ENCODE results near the gene LCN15. TPM values are rescaled to one million over a fixed set of nuclear protein-coding genes. Genes with fewer than 3 reads are reported as not detected.

Gene LCN15
- total RNA-seq, 2 donors from 2014 or later, result not detected

GRCh38 chr9:136776947-136777346 is 12.6 kb upstream of the LCN15 start:
- no peak for TF ChIP-seq CTCF (IDR thresholded peaks at IDR 0.05)
- Histone ChIP-seq H3K4me1 (ENCODE audit: control insufficient read depth in 1 of 2, low read depth in 2 of 2) (no peaks in the 10 kb centered on the region), H3K9me3 (peaks cover 6% of the 10 kb centered on the region), H3K27ac (no peak overlapping the region), H3K4me3 (no peak overlapping the region), H3K27me3 (replicated peaks; ENCODE audit: insufficient read depth) (no peaks in the 10 kb centered on the region), H3K36me3 (no peaks in the 10 kb centered on the region)
- DNase-seq (ENCODE audit: low spot score), result no peak
- no peak for ATAC-seq (ENCODE audit: insufficient number of reproducible peaks, low FRiP score, low read depth)

- no peaks in the 10 kb centered on the region for H3K27me3 ChIP-seq (replicated peaks; ENCODE audit: insufficient read depth)
- H3K27ac ChIP-seq, result no peak overlapping the region
- H3K36me3 ChIP-seq, result no peaks in the 10 kb centered on the region
- H3K9me3 ChIP-seq, result peaks cover 6% of the 10 kb centered on the region
- no peak for TF ChIP-seq CTCF (IDR thresholded peaks at IDR 0.05)
- no peaks in the 10 kb centered on the region for H3K4me1 ChIP-seq (ENCODE audit: control insufficient read depth in 1 of 2, low read depth in 2 of 2)
- no peak for DNase-seq (ENCODE audit: low spot score)
- H3K4me3 ChIP-seq, result no peak overlapping the region
- ATAC-seq (ENCODE audit: insufficient number of reproducible peaks, low FRiP score, low read depth), result no peak
These were observed 10.9 kb upstream of the LCN15 start for GRCh38 chr9:136775191-136775590.

GRCh38 chr9:136774416-136775045 is 10.2 kb upstream of the LCN15 start:
- no peak for ATAC-seq (ENCODE audit: insufficient number of reproducible peaks, low FRiP score, low read depth)
- Histone ChIP-seq H3K4me3 (no peak overlapping the region), H3K36me3 (no peaks in the 10 kb centered on the region), H3K27me3 (replicated peaks; ENCODE audit: insufficient read depth) (no peaks in the 10 kb centered on the region), H3K9me3 (peaks cover 6% of the 10 kb centered on the region), H3K27ac (no peak overlapping the region), H3K4me1 (ENCODE audit: control insufficient read depth in 1 of 2, low read depth in 2 of 2) (no peaks in the 10 kb centered on the region)
- no peak for DNase-seq (ENCODE audit: low spot score)
- no peak for TF ChIP-seq CTCF (IDR thresholded peaks at IDR 0.05)

DNA sequence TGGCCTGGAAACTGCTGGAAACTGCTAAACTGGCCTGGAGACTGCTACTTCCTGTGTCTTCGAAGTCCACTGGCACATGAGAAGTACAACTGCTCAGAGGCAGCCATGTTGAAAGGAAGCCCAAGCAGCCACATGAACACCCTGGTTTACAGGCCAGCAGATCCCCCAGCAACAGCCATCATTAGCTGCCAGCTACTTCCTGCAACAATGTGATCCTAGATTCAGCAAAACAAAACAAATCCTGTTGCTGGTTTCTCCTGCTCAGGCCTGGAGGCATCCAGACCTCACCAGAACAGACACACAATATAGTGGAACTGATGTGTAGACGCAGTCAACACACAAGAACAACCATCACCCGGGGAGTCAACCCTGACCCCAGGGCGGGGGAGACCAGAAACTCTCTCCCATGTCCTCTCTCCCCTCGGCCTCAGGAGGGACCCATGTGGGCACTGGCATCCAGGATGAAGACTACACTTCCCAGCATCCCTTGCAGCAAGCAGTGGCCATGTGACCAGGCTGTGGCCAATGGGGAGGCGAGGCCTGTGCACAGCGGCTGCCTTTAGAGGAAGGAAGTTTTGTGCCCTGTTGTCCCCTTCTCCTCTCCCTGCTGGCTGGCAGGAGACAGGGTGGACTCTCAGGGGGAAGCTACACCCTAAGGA is 9.2 kb upstream of the LCN15 start:
- H3K4me1 ChIP-seq (ENCODE audit: control insufficient read depth in 1 of 2, low read depth in 2 of 2), result no peaks in the 10 kb centered on the region
- peaks cover 6% of the 10 kb centered on the region for H3K9me3 ChIP-seq
- ATAC-seq (ENCODE audit: insufficient number of reproducible peaks, low FRiP score, low read depth) (no peak), DNase-seq (ENCODE audit: low spot score) (no peak)
- no peak overlapping the region for H3K4me3 ChIP-seq
- H3K27ac ChIP-seq, result no peak overlapping the region
- H3K27me3 ChIP-seq (replicated peaks; ENCODE audit: insufficient read depth), result no peaks in the 10 kb centered on the region
- TF ChIP-seq CTCF (IDR thresholded peaks at IDR 0.05), result no peak
- H3K36me3 ChIP-seq, result no peaks in the 10 kb centered on the region

DNA sequence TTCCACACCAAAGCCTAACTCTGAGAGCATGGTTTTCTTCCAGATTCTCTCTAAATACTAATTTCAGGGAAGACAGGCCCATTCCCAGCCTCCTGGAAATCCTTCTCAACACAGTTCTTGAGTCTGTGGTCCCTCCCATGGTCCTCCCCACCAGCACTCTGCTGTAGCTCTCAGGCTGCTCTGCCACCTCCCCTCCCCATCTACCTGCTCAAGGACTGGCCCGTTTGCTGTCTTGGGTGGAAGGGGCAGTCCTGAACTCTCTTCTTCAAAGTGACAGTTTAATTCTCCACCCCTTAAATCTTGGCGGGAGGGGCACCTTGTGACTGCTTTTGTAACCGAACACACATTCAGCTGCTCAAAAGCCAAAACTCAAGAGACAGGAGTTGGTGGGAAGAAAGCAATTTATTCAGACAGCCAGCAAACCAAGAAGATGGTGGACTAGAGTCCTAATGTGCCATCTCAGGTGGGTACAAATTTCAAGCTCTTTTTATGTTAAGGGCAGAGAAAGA is 7.6 kb upstream of the LCN15 start:
- Histone ChIP-seq H3K36me3 (no peaks in the 10 kb centered on the region), H3K4me1 (ENCODE audit: control insufficient read depth in 1 of 2, low read depth in 2 of 2) (no peaks in the 10 kb centered on the region), H3K9me3 (peaks cover 6% of the 10 kb centered on the region), H3K27ac (no peak overlapping the region), H3K27me3 (replicated peaks; ENCODE audit: insufficient read depth) (no peaks in the 10 kb centered on the region), H3K4me3 (no peak overlapping the region)
- ATAC-seq (ENCODE audit: insufficient number of reproducible peaks, low FRiP score, low read depth) (no peak), DNase-seq (ENCODE audit: low spot score) (no peak)
- TF ChIP-seq CTCF (IDR thresholded peaks at IDR 0.05), result no peak

All from thoracic aorta (tissue), 2 donors.